ENCODE data around the gene UBE2F.
"Not testable (repeated sequence)": the region's sequence is repeated elsewhere in the genome, so short reads cannot be mapped to it uniquely, and the experiment has no call there.

UBE2F gene

GRCh38 chr2:237979331-237979730 is 12.5 kb downstream of the UBE2F start:
- DNase-seq (ENCODE audit: low read depth in 2 of 2), result no peak

DNA sequence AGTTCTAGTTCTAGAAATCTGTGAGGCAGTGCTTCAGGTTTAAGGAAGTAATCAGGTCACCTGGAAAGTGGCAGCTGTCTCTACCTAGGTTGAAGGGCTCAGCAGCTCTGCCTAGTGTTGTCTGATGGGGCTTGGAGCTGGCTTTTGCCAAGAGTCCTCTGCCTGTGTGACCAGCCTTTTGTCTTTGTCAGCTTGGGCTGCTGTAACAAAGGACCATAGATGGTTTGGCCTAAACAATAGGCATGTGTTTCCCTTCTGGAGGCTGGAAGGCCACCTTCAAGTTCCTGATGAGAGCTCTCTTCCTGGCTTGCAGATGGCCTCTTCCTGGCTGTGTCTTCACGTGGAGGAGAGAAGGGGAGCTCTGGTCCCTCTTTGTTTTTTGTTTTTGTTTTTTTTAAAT is 13.3 kb downstream of the UBE2F start:
- no peak for DNase-seq (ENCODE audit: low read depth in 2 of 2)

DNA sequence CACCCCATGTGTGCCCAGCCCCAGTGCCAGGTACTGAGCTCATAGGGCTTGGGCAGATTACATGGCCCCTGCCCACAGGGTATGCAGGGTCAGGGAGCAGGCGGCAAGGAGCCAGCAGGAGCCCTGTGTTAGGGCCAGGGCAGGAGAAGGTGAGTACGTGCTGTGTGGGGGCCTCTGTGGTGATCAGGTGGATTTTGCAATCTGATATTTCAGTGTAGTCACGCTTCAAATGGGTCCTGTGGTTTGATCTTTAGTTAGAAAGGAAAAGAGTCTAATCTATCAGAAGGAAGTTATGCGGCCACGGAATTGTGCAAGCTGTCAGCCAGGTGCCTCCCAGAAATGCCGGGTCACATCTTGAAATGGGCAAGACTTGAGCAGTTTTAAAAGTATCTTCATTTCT is 13.9 kb downstream of the UBE2F start:
- DNase-seq (ENCODE audit: low read depth in 2 of 2), result no peak

DNA sequence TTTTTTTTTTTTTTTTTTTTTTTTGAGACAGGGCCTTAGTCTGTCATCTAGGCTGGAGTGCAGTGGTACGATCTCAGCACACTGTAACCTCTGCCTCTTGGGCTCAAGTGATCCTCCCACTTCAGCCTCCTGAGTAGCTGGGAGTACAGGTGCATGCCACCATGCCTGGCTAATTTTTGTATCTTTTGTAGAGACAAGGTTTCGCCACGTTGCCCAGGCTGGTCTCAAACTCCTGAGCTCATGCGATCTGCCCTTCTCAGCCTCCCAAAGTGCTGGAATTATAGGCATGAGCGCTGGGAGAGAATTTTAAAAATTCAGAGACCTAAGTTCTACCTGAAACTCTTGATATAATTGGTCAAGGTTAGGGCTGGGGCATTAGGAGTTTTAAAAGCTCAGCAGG is 14.8 kb downstream of the UBE2F start:
- DNase-seq (ENCODE audit: low read depth in 2 of 2), result not testable (repeated sequence)

DNA sequence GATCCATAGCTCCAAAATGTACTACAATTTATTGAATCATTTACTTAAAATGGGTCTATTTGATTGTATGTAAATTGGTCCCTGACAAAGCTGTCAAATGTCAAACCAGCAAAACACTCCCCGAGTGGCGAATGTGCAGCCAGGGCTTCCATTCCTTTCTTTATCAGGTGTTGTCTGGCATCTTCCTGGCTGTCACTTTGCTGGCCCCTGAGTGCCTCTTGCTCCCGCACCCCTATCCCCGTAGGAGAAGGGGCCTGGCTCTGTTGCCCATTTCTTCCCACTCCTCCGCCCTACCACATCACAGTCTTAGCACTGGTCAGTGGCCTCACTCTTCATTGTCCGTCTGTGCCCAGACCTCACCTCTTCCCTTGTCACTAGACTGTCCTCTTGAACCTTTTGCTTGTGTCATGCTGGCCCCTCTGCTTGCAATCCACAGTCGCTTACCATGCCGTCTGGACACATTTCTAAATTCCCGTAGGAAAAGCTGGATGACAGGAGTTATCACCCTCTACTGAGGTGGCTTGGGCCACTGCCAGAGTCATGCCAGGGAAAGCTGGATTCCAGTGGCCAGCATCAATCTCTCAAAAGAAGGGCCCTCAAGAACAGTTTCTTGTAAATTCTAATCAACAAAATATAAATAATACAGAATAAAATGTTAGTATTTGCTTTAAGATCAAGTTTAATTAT is 15.4 kb downstream of the UBE2F start:
- no peak for DNase-seq (ENCODE audit: low read depth in 2 of 2)

DNA sequence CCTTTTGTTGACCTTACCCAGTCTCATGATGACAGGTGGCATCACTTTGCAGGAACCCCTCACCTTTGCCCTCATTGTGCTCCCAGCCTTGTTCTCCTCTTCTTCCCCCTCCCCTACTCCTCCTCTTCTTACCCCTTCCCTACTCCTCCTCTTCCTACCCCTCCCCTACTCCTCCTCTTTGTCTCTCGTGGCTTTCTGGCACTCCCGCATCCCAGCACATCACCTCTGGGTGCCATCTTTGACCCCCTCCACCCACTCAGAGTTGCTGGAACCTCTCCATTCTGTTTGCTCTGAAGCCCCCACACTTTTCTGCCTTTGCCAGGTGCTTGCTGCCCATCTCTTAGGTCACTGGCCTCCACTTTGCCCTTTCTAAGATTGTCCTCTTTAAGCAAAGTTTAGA is 17.1 kb downstream of the UBE2F start:
- no peak for DNase-seq (ENCODE audit: low read depth in 2 of 2)

- no peak for DNase-seq (ENCODE audit: low read depth in 2 of 2)
These were observed 20.5 kb downstream of the UBE2F start for GRCh38 chr2:237987268-237987667.

DNA sequence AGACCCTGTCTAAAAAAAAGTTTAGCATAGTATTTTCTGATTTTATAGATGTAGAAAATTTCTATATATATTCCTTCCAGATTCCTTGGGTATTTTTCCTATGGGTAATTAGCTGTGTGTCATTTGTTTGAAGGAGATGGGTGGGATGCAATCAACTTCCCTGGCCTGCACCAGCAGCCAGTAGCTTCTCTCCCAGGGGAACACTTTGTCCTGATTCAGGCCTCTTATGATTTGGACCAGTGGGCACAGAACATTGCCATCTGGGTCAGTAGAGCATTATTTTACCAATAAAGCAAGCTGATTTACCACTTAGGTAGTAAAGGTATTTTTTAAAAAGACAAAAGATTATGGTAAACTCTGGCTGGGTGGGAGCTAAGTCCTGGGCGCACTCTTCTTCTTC is 26.9 kb downstream of the UBE2F start:
- DNase-seq (ENCODE audit: low read depth in 2 of 2), result no peak

GRCh38 chr2:237995036-237995435 is 28.2 kb downstream of the UBE2F start:
- DNase-seq (ENCODE audit: low read depth in 2 of 2), result no peak

DNA sequence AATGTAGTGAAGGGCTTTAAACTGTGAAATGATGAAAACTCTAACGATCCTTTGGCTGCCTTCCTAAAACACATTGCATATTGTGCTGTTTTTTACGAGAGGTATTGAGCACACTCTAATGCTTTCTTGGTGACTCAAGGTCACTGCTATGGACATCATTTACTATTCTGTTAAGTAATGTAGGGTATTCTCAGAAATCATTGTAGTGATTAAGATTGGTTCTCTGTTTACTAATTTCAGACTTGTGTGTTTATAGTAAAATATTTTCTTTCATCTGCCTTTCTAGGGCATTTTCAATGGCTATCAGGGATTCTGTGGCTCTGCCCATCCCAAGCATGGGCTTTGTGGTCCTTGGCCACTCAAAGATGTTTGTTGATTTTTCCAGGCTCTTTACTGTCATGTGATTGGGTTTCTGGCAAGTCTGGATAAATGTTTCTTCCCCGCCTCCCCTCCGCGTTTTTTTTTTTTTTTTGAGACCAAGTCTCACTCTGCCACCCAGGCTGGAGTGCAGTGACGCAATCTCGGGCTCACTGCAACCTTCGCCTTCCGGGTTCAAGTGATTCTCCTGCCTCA is 29.3 kb downstream of the UBE2F start:
- peak; percentile 42 to 45 for DNase-seq (ENCODE audit: low read depth in 2 of 2)

DNA sequence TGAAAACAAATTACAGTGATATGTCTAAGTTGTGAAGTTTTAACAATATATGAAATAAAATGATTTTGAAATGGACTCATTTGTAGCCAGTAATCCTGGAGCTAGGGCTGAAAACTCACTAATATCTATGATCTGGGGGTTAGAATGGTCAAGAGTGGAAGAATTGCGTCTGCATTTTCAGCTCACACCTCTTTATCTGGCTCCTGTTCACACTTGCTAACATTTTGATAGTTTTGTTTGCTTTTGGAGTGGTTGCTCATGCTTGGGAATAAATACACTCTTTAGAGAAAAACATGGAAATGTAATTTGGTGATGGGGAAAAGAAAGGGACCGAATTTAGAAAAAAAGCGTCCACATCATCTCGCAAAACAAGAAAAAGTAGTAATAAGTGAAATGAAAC is 30.7 kb downstream of the UBE2F start:
- DNase-seq (ENCODE audit: low read depth in 2 of 2), result no peak

GRCh38 chr2:237998530-237998929 is 31.7 kb downstream of the UBE2F start:
- DNase-seq (ENCODE audit: low read depth in 2 of 2), result no peak

DNA sequence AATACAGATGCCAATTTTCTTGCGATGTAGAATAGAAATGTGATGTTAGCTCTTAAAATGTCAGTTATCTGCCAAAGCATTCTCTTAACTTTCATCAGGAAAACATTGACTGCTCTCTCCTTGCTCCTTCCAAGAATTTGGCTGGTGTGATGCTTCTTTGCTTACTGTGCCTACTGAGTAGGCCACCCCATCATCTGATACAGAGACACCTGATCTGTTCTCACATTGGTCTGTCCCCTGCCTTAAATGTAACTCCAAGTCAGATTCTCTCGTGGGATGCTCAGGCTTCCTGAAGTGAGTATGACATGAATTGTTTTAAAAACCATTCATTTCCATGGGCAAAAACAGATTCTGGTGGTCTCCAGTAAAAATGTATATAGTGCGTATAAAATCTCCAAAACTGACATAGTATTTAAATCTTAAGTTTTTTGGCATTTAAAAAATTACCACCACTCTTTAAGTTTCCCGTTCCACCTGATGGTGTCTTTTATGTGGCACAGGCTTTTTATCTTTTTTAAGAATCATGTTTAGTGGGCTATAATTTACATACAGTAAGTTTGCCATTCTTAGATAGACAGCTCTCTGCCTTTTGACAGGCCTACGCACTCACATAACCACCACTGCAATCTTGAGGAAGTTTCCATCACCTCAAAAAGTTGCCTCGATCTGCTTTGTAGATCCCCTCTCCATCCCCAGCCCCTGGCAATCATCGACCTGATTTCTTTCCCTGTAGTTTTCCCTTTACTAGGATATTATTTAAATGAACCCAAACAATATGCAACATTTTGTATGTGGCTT is 36.6 kb downstream of the UBE2F start:
- no peak for DNase-seq (ENCODE audit: low read depth in 2 of 2)

GRCh38 chr2:238004077-238004830 is 37.4 kb downstream of the UBE2F start:
- DNase-seq (ENCODE audit: low read depth in 2 of 2), result no peak

DNA sequence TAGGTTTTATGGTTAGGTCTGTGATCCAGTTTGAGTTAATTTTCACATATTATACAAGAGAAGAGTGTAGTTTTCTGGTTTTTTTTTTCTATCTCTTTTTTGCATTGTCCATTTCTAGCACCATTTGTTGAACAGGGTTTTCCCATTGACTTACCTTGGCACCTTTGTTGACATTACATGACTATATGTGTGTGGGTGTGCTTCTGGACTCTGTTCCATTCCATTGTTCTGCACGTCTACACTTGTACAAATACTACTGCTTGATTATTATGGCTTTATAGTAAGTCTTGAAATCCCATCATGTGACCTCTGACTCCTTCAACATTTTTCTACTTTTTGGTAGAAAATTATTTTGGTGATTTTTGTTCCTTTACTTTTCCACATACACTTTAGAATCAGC is 38.7 kb downstream of the UBE2F start:
- no peak for DNase-seq (ENCODE audit: low read depth in 2 of 2)

DNA sequence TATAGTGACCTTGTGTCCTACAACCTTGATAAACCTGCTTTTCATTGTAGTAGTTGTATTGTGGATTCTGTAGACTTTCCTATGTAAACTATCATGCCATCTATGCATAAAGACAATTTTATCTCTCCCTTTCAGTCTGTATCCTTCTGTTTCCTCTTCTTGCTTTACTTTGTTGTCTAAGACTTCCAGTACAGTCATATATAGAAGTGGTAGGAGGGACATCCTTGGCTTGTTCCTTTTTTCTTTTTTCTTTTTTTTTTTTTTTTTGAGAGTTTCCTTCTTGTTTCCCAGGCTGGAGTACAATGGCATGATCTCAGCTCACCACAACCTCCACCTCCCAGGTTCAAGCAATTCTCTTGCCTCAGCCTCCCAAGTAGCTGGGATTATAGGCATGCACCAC is 39.7 kb downstream of the UBE2F start:
- no peak for DNase-seq (ENCODE audit: low read depth in 2 of 2)

GRCh38 chr2:238007924-238008323 is 41.1 kb downstream of the UBE2F start:
- DNase-seq (ENCODE audit: low read depth in 2 of 2), result no peak

- DNase-seq (ENCODE audit: low read depth in 2 of 2), result no peak
These were observed 42.7 kb downstream of the UBE2F start for GRCh38 chr2:238009563-238009962.

DNA sequence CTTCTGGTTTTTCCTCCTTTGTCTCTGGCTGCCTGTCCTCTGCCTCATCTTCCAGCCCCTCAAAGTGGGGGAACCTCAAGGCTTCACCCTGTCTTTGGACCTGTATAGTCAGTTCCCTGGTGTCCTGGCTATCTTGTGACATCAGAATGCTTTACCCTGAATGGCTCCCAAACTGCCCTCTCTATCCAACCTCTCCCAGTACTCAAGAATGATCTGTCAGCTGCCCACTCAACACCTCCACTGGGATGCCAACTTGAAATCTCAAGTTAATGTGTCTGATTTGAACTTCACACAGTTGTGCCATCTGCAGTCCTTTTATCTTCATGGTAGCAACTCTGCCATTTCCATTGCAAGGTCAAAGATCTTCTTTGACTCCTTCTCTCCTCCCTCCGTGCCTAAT is 43.8 kb downstream of the UBE2F start:
- no peak for DNase-seq (ENCODE audit: low read depth in 2 of 2)

- DNase-seq (ENCODE audit: low read depth in 2 of 2), result no peak
These were observed 47.0 kb downstream of the UBE2F start for GRCh38 chr2:238013806-238014205.

DNA sequence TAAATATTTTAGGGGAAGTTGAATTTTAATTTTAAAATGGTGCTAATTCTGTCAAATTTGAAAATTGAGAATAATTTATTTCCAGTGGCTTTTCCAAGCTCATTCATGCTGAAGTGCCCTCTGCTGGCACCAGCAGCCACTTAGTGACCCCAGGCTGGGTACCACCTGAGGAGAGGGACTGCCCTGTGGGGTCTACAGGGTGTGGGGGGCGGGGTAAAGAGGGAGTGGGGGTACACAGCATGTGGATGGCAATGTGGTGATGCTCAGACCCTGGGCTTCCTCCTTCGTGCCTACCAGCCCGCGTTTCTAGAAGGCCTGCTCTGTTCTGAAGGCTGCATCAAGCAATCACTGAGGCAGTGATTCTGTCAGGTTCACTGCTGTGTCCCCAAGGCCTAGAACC is 48.9 kb downstream of the UBE2F start:
- no peak for DNase-seq (ENCODE audit: low read depth in 2 of 2)

- no peak for DNase-seq (ENCODE audit: low read depth in 2 of 2)
These were observed 49.7 kb downstream of the UBE2F start for GRCh38 chr2:238016526-238016925.

All from fibroblast of skin of left quadriceps (primary cell).